Spleen (tissue), 11 donors: ENCODE data around the gene SHLD1. TPM values are rescaled to one million over a fixed set of nuclear protein-coding genes. Genes with fewer than 3 reads are reported as not detected.

Experiments
- DNase-seq: peaks from one replicate; pipeline ENCODE4 v3.0.0-alpha.2; 2020
- H3K27ac ChIP-seq, 8 donors: fragments of 200-600 bp; sonication (generic) in 7 of 8; 1 replicate in 4 of 8; 2 replicates in 4 of 8; pipeline versions ENCODE4 v1.5.0 to v1.8.0; 2016 to 2021; ENCODE audit warnings: inconsistent platforms in 4 of 8, mild to moderate bottlenecking in 4 of 8, moderate library complexity in 1 of 8
- H3K27me3 ChIP-seq, 7 donors: fragments of 200-600 bp; sonication (generic) in 6 of 7; replicated peaks in 1 of 7; 1 replicate in 4 of 7; 2 replicates in 3 of 7; pipeline versions ENCODE4 v1.5.0 to v1.8.0; 2016 to 2021; ENCODE audit warnings: inconsistent platforms in 3 of 7, mild to moderate bottlenecking in 1 of 7
- H3K36me3 ChIP-seq, 6 donors: fragments of 200-600 bp; sonication (generic) in 5 of 6; 1 replicate in 4 of 6; 2 replicates in 2 of 6; pipeline versions ENCODE4 v1.5.0 to v1.8.0; 2016 to 2021; ENCODE audit warnings: inconsistent platforms in 2 of 6
- H3K4me1 ChIP-seq, 6 donors: fragments of 200-600 bp; sonication (generic) in 5 of 6; 1 replicate in 3 of 6; 2 replicates in 3 of 6; pipeline versions ENCODE4 v1.5.0 to v1.8.0; 2016 to 2021; ENCODE audit warnings: inconsistent platforms in 3 of 6
- H3K4me3 ChIP-seq, 8 donors: fragments of 200-600 bp; sonication (generic) in 7 of 8; 1 replicate in 4 of 8; 2 replicates in 4 of 8; pipeline versions ENCODE4 v1.5.0 to v1.8.0; 2016 to 2021; ENCODE audit warnings: inconsistent platforms in 4 of 8, mild to moderate bottlenecking in 4 of 8, moderate library complexity in 2 of 8
- H3K9me3 ChIP-seq, 8 donors: fragments of 200-600 bp; sonication (generic) in 7 of 8; 1 replicate in 4 of 8; 2 replicates in 4 of 8; pipeline versions ENCODE4 v1.5.0 to v1.8.0; 2016 to 2021; ENCODE audit warnings: inconsistent platforms in 4 of 8
- POLR2A ChIP-seq, 3 donors: fragments of 450-650 bp; IDR thresholded peaks; one replicate each; pipeline ENCODE4 v1.5.1; 2017; ENCODE audit warnings: antibody characterized with exemption in 3 of 3, mild to moderate bottlenecking in 1 of 3
- POLR2AphosphoS5 ChIP-seq, 3 donors: sonication (generic); formaldehyde crosslinking; IDR thresholded peaks; one replicate each; pipeline ENCODE4 v1.5.1; 2017; ENCODE audit warnings: antibody characterized with exemption in 3 of 3
- WGBS, 5 donors: extraction: QIAGEN DNeasy Blood & Tissue Kit in 3 of 5; methylation state at CpG; one replicate each; pipeline versions ENCODE4 v1.1.5 to v1.1.7; 2013 to 2018; 5-methylcytosine and 5-hydroxymethylcytosine counted together
- intact Hi-C: fragments of 100-400 bp; cut with DNase I; formaldehyde crosslinking; loops from one replicate; pipeline ENCODE4 v1.15.0; 2023; ENCODE audit warnings: low total_unique reads
- polyA plus RNA-seq, 3 donors: library from polyadenylated mRNA; stranded (reverse); fragments of 200-250 nt; gene quantifications; one replicate each; pipeline ENCODE4 v1.2.1, GENCODE V29; 2013
- total RNA-seq, 7 donors: library from RNA; depleted of rRNA in 3 of 7; stranded (reverse); fragments of >200 nt in 3 of 7; fragmentation: NEBNext Ultra II Directional in 4 of 7; extraction: Animal tissue kit (Norgen Biotek cat#: 25700) in 4 of 7; gene quantifications; one replicate each; pipeline versions ENCODE4 v1.1.0 to v1.2.1, GENCODE V29; 2016 to 2021
- TF ChIP-seq, protein P1 (sequence below), 11 experiments: fragments of 200-600 bp in 7 of 11; fragments of 450-650 bp in 4 of 11; sonication (generic) in 4 of 11; IDR thresholded peaks in 8 of 11; conservative IDR thresholded peaks in 3 of 11; 1 replicate in 7 of 11; 2 replicates in 4 of 11; pipeline versions ENCODE4 v1.4.0 to v1.8.0; 2016 to 2021; ENCODE audit warnings: antibody characterized with exemption in 11 of 11, inconsistent platforms in 4 of 11, mild to moderate bottlenecking in 1 of 11
- donor health status: healthy with polysubstance abuse.
- donor health status: DM: no; HTN: no; CAD: no; lungs with moderate emphysema.
- donor health status: DM: no; HTN: no; CAD: no.
- donor health status: Bipolar disorder and iron deficiency.
- donor health status: healthy.
- donor health status: DM: no; HTN: no; CAD: no.
- donor health status: DM: yes; HTN: yes; CAD: no.

The SHLD1 gene
- total and polyA plus RNA-seq, 10 donors: 8.1 to 18.6 (median 12.4) TPM

DNA sequence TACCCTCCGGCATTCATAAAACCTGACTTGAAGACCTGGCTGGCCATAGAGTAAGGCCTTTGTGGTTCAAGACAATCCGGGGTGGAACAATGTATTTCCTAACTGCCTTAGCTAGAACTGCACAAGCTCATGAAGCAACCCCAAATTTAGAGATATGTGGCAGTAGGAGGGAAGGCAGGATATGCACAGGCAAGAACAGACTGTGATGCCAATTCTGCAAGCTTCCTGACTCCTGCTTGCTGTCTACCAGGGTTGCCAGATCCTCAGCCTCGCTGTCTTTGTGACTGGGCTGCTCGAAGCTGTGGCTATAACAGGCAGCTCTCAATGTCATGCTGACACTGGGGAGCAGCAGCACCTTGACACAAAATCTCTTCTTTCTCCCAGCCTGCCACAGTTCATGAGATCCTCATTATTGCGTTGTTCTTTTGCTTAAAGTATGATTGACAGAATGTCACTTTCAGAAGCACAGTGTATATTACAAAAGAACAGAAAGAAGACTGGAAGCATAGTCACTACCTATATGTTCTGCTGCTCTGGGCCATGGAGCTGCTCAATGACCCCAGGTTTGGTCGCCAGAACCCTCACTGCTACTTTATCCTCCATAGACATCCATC is 18.3 kb upstream of the SHLD1 start:
- 62 to 82% (median 68%) methylated on average over 6 of the region's 6 CpGs for WGBS, 5 donors
- TF ChIP-seq, protein P1, sequence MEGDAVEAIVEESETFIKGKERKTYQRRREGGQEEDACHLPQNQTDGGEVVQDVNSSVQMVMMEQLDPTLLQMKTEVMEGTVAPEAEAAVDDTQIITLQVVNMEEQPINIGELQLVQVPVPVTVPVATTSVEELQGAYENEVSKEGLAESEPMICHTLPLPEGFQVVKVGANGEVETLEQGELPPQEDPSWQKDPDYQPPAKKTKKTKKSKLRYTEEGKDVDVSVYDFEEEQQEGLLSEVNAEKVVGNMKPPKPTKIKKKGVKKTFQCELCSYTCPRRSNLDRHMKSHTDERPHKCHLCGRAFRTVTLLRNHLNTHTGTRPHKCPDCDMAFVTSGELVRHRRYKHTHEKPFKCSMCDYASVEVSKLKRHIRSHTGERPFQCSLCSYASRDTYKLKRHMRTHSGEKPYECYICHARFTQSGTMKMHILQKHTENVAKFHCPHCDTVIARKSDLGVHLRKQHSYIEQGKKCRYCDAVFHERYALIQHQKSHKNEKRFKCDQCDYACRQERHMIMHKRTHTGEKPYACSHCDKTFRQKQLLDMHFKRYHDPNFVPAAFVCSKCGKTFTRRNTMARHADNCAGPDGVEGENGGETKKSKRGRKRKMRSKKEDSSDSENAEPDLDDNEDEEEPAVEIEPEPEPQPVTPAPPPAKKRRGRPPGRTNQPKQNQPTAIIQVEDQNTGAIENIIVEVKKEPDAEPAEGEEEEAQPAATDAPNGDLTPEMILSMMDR (IDR thresholded peaks at IDR 0.05 in 8 of 11, conservative IDR thresholded peaks at IDR 0.05 in 3 of 11): no peak
- TF ChIP-seq POLR2AphosphoS5 (IDR thresholded peaks at IDR 0.05) (no peak), POLR2A (IDR thresholded peaks at IDR 0.05) (no peak)
- DNase-seq: no peak
- Histone ChIP-seq H3K27me3 (peaks cover 0 to 35% (median 0%) of the 10 kb centered on the region in 7 donors), H3K36me3 (no peaks in the 10 kb centered on the region), H3K4me3 (no peak overlapping the region), H3K4me1 (peaks cover 0 to 22% (median 6%) of the 10 kb centered on the region in 6 donors), H3K27ac (peak overlapping the region in 2 of 8 donors; percentile 6 to 45), H3K9me3 (peaks cover 0 to 8% (median 4%) of the 10 kb centered on the region in 8 donors)
- intact Hi-C loops: no loop called here

DNA sequence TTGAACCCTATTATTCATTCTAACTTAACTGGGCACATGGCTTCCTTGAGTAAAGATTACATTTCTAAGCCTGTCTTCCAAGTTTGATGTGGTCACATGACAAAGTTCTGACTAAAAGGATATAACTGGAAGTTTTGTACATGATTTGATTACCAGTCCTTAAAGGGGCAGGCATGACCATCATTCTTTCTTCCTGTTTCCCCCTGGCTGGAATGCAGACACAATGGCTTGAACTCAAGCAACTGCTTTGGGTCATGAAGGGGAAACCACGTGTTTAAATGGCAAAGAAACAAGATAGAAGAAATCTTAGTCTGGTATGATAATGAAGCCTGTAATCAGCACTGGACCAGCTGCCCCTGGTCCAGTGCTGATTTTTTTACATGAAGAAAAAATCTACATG is 15.6 kb upstream of the SHLD1 start:
- H3K4me1 ChIP-seq: peaks cover 8 to 40% (median 22%) of the 10 kb centered on the region in 6 donors
- intact Hi-C loops: no loop called here
- WGBS, 5 donors: 63 to 82% (median 74%) methylated on average over 1 of the region's 1 CpG
- no peak for DNase-seq
- H3K9me3 ChIP-seq: no peaks in the 10 kb centered on the region
- no peak overlapping the region for H3K27ac ChIP-seq
- TF ChIP-seq, protein P1 (IDR thresholded peaks at IDR 0.05 in 8 of 11, conservative IDR thresholded peaks at IDR 0.05 in 3 of 11): no peak
- H3K36me3 ChIP-seq: no peaks in the 10 kb centered on the region
- H3K4me3 ChIP-seq: no peak overlapping the region
- H3K27me3 ChIP-seq: peaks cover 0 to 45% (median 0%) of the 10 kb centered on the region in 7 donors

DNA sequence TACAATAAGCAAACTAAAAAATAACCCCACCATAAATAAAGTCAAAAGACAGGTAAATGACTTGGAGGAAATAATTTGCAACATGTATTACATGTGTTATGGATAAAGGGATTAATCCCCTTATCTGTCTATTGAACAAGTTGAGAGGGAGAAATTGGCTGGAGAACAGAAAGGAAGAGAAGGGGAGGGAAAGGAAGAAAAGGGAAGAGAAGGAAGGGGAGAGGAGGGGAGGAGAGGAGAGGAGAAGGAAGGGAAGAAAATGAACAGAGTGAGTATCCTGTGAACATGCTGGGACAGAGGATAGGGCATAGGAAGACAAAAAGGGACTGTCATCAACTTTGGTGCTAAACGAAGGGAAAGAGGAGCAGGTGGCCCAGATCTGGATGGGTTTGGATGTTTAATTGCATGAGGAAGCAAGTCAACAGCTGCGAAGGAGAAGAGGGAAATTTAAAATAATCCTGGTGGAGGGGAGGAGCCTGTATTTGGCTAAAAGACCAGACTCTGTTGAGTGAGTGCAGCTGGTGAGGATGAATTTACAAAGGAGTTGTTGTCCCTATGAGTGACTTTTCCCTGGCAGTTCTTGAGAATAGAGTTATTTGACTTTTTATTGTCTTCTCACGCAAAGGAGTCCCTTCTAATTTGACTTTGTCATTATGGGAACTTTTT is 14.2 kb upstream of the SHLD1 start:
- H3K4me3 ChIP-seq: no peak overlapping the region
- peak overlapping the region in 4 of 8 donors; percentile 15 to 73 (median 60) for H3K27ac ChIP-seq
- peaks cover 0 to 56% (median 0%) of the 10 kb centered on the region in 7 donors for H3K27me3 ChIP-seq
- TF ChIP-seq POLR2AphosphoS5 (IDR thresholded peaks at IDR 0.05) (no peak), POLR2A (IDR thresholded peaks at IDR 0.05) (no peak)
- TF ChIP-seq, protein P1 (IDR thresholded peaks at IDR 0.05 in 8 of 11, conservative IDR thresholded peaks at IDR 0.05 in 3 of 11): no peak
- intact Hi-C loops: no loop called here
- 62 to 80% (median 70%) methylated on average over 3 of the region's 3 CpGs for WGBS, 5 donors
- H3K36me3 ChIP-seq: no peaks in the 10 kb centered on the region
- no peak for DNase-seq
- H3K4me1 ChIP-seq: peaks cover 8 to 40% (median 22%) of the 10 kb centered on the region in 6 donors
- H3K9me3 ChIP-seq: no peaks in the 10 kb centered on the region

DNA sequence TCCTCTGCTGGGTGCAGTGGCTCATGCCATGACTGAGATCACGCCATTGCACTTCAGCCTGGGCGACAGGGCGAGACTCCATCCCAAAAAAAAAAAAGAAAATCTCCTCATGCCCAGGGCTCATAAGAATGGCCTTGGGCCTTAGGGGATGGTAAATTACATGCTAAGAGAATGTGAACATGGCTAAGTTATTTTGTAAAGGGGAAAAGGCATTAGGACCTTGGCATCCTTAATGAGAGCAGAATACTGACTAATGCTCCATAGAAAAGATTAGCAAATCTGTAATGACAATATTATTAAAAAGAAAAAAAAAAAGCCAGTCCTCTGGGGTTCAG is 12.6 kb upstream of the SHLD1 start:
- H3K27ac ChIP-seq: peak overlapping the region in 6 of 8 donors; percentile 30 to 73 (median 50)
- TF ChIP-seq POLR2A (IDR thresholded peaks at IDR 0.05): no peak
- TF ChIP-seq, protein P1 (IDR thresholded peaks at IDR 0.05 in 8 of 11, conservative IDR thresholded peaks at IDR 0.05 in 3 of 11): no peak
- H3K9me3 ChIP-seq: no peaks in the 10 kb centered on the region
- 36 to 70% (median 39%) methylated on average over 3 of the region's 3 CpGs for WGBS, 5 donors
- H3K4me1 ChIP-seq: peaks cover 8 to 30% (median 22%) of the 10 kb centered on the region in 6 donors
- no peaks in the 10 kb centered on the region for H3K36me3 ChIP-seq
- DNase-seq: no peak
- intact Hi-C loops: no loop called here
- H3K27me3 ChIP-seq: peaks cover 0 to 62% (median 0%) of the 10 kb centered on the region in 7 donors
- H3K4me3 ChIP-seq: no peak overlapping the region
